ENCODE results near the gene SPTBN4.
"Not testable (repeated sequence)": the region's sequence is repeated elsewhere in the genome, so short reads cannot be mapped to it uniquely, and the experiment has no call there.

The SPTBN4 gene

GRCh38 chr19:40610396-40611064 lies 143.7 kb downstream of the SPTBN4 start:
- no peak for DNase-seq (ENCODE audit: low read depth, low spot score)
- peak overlapping the region; percentile 94 for H3K27ac ChIP-seq

- peak overlapping the region; percentile 94 for H3K27ac ChIP-seq
- no peak for DNase-seq (ENCODE audit: low read depth, low spot score)
Measured at GRCh38 chr19:40611096-40611495, 144.3 kb downstream of the SPTBN4 start.

- H3K27ac ChIP-seq, result peak overlapping the region; percentile 94
- DNase-seq (ENCODE audit: low read depth, low spot score), result no peak
Measured at GRCh38 chr19:40611900-40612698, 145.3 kb downstream of the SPTBN4 start.

GRCh38 chr19:40612831-40613689 lies 146.3 kb downstream of the SPTBN4 start:
- peak overlapping the region; percentile 94 for H3K27ac ChIP-seq
- no peak for DNase-seq (ENCODE audit: low read depth, low spot score)

GRCh38 chr19:40613690-40614621 lies 147.2 kb downstream of the SPTBN4 start:
- DNase-seq (ENCODE audit: low read depth, low spot score), result no peak
- peak overlapping the region; percentile 94 for H3K27ac ChIP-seq

GRCh38 chr19:40614622-40615411 lies 148.0 kb downstream of the SPTBN4 start:
- H3K27ac ChIP-seq, result peak overlapping the region; percentile 94
- DNase-seq (ENCODE audit: low read depth, low spot score), result peak; percentile 92

GRCh38 chr19:40616178-40616577 lies 149.4 kb downstream of the SPTBN4 start:
- no peak for DNase-seq (ENCODE audit: low read depth, low spot score)
- H3K27ac ChIP-seq, result peak overlapping the region; percentile 94

GRCh38 chr19:40616941-40617340 lies 150.1 kb downstream of the SPTBN4 start:
- H3K27ac ChIP-seq, result no peak overlapping the region
- no peak for DNase-seq (ENCODE audit: low read depth, low spot score)

GRCh38 chr19:40617961-40618360 lies 151.2 kb downstream of the SPTBN4 start:
- DNase-seq (ENCODE audit: low read depth, low spot score), result no peak

GRCh38 chr19:40619333-40620160 lies 152.7 kb downstream of the SPTBN4 start:
- no peak overlapping the region for H3K27ac ChIP-seq
- no peak for DNase-seq (ENCODE audit: low read depth, low spot score)

More at GRCh38 chr19:40617961-40618360, 151.2 kb downstream of the SPTBN4 start:
- no peak overlapping the region for H3K27ac ChIP-seq

GRCh38 chr19:40620161-40620485 lies 153.3 kb downstream of the SPTBN4 start:
- no peak for DNase-seq (ENCODE audit: low read depth, low spot score)
- no peak overlapping the region for H3K27ac ChIP-seq

- H3K27ac ChIP-seq, result no peak overlapping the region
- DNase-seq (ENCODE audit: low read depth, low spot score), result no peak
Measured at GRCh38 chr19:40621283-40621682, 154.5 kb downstream of the SPTBN4 start.

- H3K27ac ChIP-seq, result no peak overlapping the region
- no peak for DNase-seq (ENCODE audit: low read depth, low spot score)
Measured at GRCh38 chr19:40621966-40622772, 155.4 kb downstream of the SPTBN4 start.

- DNase-seq (ENCODE audit: low read depth, low spot score), result no peak
- no peak overlapping the region for H3K27ac ChIP-seq
Measured at GRCh38 chr19:40622773-40623075, 155.9 kb downstream of the SPTBN4 start.

- H3K27ac ChIP-seq, result no peak overlapping the region
- DNase-seq (ENCODE audit: low read depth, low spot score), result no peak
Measured at GRCh38 chr19:40623403-40624251, 156.8 kb downstream of the SPTBN4 start.

- H3K27ac ChIP-seq; DNase-seq (ENCODE audit: low read depth, low spot score): not testable (repeated sequence)
Measured at GRCh38 chr19:40624369-40625153, 157.8 kb downstream of the SPTBN4 start.

All from epithelial cell of prostate (primary cell).